Caco-2 (cell line): ENCODE data around the gene PTPRN2. TPM values are rescaled to one million over a fixed set of nuclear protein-coding genes. Genes with fewer than 3 reads are reported as not detected.

Source experiments
- BruUV-seq: library from RNA; stranded (reverse); fragments of 400-500 nt; replicated peaks from 2 replicates; lab custom pipeline; 2021; lab: Mats Ljungman, UMichigan
- CTCF ChIA-PET: fragments of 300-600 bp; sonication (Branson Sonifier 250); formaldehyde crosslinking; loops from one replicate; lab custom pipeline; 2022; ENCODE audit warnings: antibody characterized with exemption; lab: Charles Lee
- POLR2A ChIA-PET: fragments of 300-600 bp; sonication (Branson Sonifier 250); formaldehyde crosslinking; loops from one replicate; lab custom pipeline; 2022; ENCODE audit warnings: antibody characterized with exemption; lab: Charles Lee
- DNase-seq, 2 experiments: peaks; one replicate each; pipeline versions ENCODE4 v3.0.0 to v3.0.0-alpha.2; 2020 to 2022
- H3K27me3 ChIP-seq: replicated peaks from 2 replicates; pipeline ENCODE4 v1.6.0; 2011; ENCODE audit warnings: low read length; ENCODE audit not compliant: control insufficient read depth, insufficient read depth
- H3K36me3 ChIP-seq: 2 replicates; pipeline ENCODE4 v1.5.1; 2011; ENCODE audit warnings: low read length; ENCODE audit not compliant: control insufficient read depth, insufficient read depth
- H3K4me1 ChIP-seq: fragments of 250-450 bp; sonication (Bioruptor Pico); 2 replicates; pipeline ENCODE4 v1.5.1; 2020; ENCODE audit warnings: mild to moderate bottlenecking
- H3K4me3 ChIP-seq: 2 replicates; pipeline ENCODE4 v1.5.1; 2011; ENCODE audit warnings: low read depth, mild to moderate bottlenecking, control low read depth, low read length
- H3K9me3 ChIP-seq: fragments of 250-450 bp; sonication (Bioruptor Pico); 2 replicates; pipeline ENCODE4 v1.5.1; 2020; ENCODE audit warnings: mild to moderate bottlenecking, moderate library complexity
- H3K27ac Mint-ChIP-seq: one replicate; pipeline ENCODE4 v1.8.0; 2022; ENCODE audit warnings: mixed read lengths; ENCODE audit not compliant: unreplicated experiment
- H3K27me3 Mint-ChIP-seq: one replicate; pipeline ENCODE4 v1.8.0; 2022; ENCODE audit warnings: mixed read lengths; ENCODE audit not compliant: insufficient read depth, unreplicated experiment
- H3K36me3 Mint-ChIP-seq: one replicate; pipeline ENCODE4 v1.8.0; 2022; ENCODE audit warnings: mild to moderate bottlenecking, mixed read lengths; ENCODE audit not compliant: insufficient read depth, unreplicated experiment
- H3K4me1 Mint-ChIP-seq: one replicate; pipeline ENCODE4 v1.8.0; 2022; ENCODE audit warnings: low read depth, mixed read lengths; ENCODE audit not compliant: unreplicated experiment
- H3K4me3 Mint-ChIP-seq: one replicate; pipeline ENCODE4 v1.8.0; 2022; ENCODE audit warnings: mild to moderate bottlenecking, moderate library complexity, mixed read lengths; ENCODE audit not compliant: unreplicated experiment
- H3K9me3 Mint-ChIP-seq: one replicate; pipeline ENCODE4 v1.8.0; 2022; ENCODE audit warnings: mixed read lengths; ENCODE audit not compliant: unreplicated experiment
- CTCF ChIP-seq, 2 experiments: fragments of 200-600 bp in 1 of 2; IDR thresholded peaks; 1 replicate in 1 of 2; 2 replicates in 1 of 2; pipeline versions ENCODE4 v1.5.1 to v1.8.0; 2011 to 2022; ENCODE audit warnings: antibody characterized with exemption in 1 of 2, control low read depth in 1 of 2, inconsistent platforms in 1 of 2, low read depth in 1 of 2, low read length in 1 of 2, mild to moderate bottlenecking in 1 of 2, moderate library complexity in 1 of 2; ENCODE audit not compliant: insufficient read depth in 1 of 2, severe bottlenecking in 1 of 2, unreplicated experiment in 1 of 2
- intact Hi-C: fragments of 100-400 bp; cut with micrococcal nuclease; formaldehyde crosslinking; loops from one replicate; pipeline ENCODE4 v1.10.0; 2022; ENCODE audit not compliant: unreplicated experiment
- total RNA-seq: library from RNA; stranded (reverse); gene quantifications from 2 replicates; pipeline ENCODE4 v1.2.3, GENCODE V29; 2022

Gene PTPRN2
- total RNA-seq, 1 experiment from 2014 or later, result 1.4 TPM

- intact Hi-C loops, result no loop called here
- H3K4me1 Mint-ChIP-seq, result no peaks in the 10 kb centered on the region
- H3K4me3 Mint-ChIP-seq, result no peak overlapping the region
- POLR2A ChIA-PET, result no interaction called here
- Histone ChIP-seq H3K9me3 (no peaks in the 10 kb centered on the region), H3K4me3 (no peak overlapping the region), H3K4me1 (no peaks in the 10 kb centered on the region), H3K27me3 (no peaks in the 10 kb centered on the region), H3K36me3 (no peaks in the 10 kb centered on the region)
- no peak for TF ChIP-seq CTCF (IDR thresholded peaks at IDR 0.05; ENCODE audit: insufficient read depth in 1 of 2, low read depth in 1 of 2, low read length in 1 of 2, severe bottlenecking in 1 of 2, unreplicated experiment in 1 of 2)
- H3K27ac Mint-ChIP-seq, result no peak overlapping the region
- peaks cover 3% of the 10 kb centered on the region for H3K27me3 Mint-ChIP-seq
- no peak for DNase-seq
- no peaks in the 10 kb centered on the region for H3K36me3 Mint-ChIP-seq
- CTCF ChIA-PET, result no interaction called here
- H3K9me3 Mint-ChIP-seq, result no peaks in the 10 kb centered on the region
- BruUV-seq, result no TSS peak
These were observed 1072.1 kb downstream of the PTPRN2 start for GRCh38 chr7:157515342-157516041.

GRCh38 chr7:157514746-157515145 is 1072.9 kb downstream of the PTPRN2 start:
- no peak for TF ChIP-seq CTCF (IDR thresholded peaks at IDR 0.05; ENCODE audit: insufficient read depth in 1 of 2, low read depth in 1 of 2, low read length in 1 of 2, severe bottlenecking in 1 of 2, unreplicated experiment in 1 of 2)
- ChIA-PET POLR2A (no interaction called here), CTCF (no interaction called here)
- H3K4me1 Mint-ChIP-seq, result no peaks in the 10 kb centered on the region
- H3K27me3 Mint-ChIP-seq, result peaks cover 8% of the 10 kb centered on the region
- Histone ChIP-seq H3K36me3 (no peaks in the 10 kb centered on the region), H3K9me3 (no peaks in the 10 kb centered on the region), H3K4me1 (no peaks in the 10 kb centered on the region), H3K4me3 (no peak overlapping the region), H3K27me3 (no peaks in the 10 kb centered on the region)
- no peaks in the 10 kb centered on the region for H3K9me3 Mint-ChIP-seq
- H3K36me3 Mint-ChIP-seq, result no peaks in the 10 kb centered on the region
- no peak overlapping the region for H3K4me3 Mint-ChIP-seq
- no peak for DNase-seq
- intact Hi-C loops, result no loop called here
- H3K27ac Mint-ChIP-seq, result no peak overlapping the region
- no TSS peak for BruUV-seq

- ChIA-PET CTCF (no interaction called here), POLR2A (no interaction called here)
- intact Hi-C loops, result no loop called here
- DNase-seq, result no peak
- Mint-ChIP-seq H3K9me3 (no peaks in the 10 kb centered on the region), H3K27me3 (peaks cover 10% of the 10 kb centered on the region), H3K4me1 (no peaks in the 10 kb centered on the region), H3K36me3 (no peaks in the 10 kb centered on the region), H3K4me3 (no peak overlapping the region), H3K27ac (no peak overlapping the region)
- H3K36me3 ChIP-seq, result no peaks in the 10 kb centered on the region
- H3K4me1 ChIP-seq, result no peaks in the 10 kb centered on the region
- BruUV-seq, result no TSS peak
- H3K9me3 ChIP-seq, result no peaks in the 10 kb centered on the region
- TF ChIP-seq CTCF (IDR thresholded peaks at IDR 0.05; ENCODE audit: insufficient read depth in 1 of 2, low read depth in 1 of 2, low read length in 1 of 2, severe bottlenecking in 1 of 2, unreplicated experiment in 1 of 2), result no peak
- no peaks in the 10 kb centered on the region for H3K27me3 ChIP-seq
- H3K4me3 ChIP-seq, result no peak overlapping the region
These were observed 1073.3 kb downstream of the PTPRN2 start for GRCh38 chr7:157514306-157514705.
